Cardiac muscle cell (in vitro differentiated cells and primary cell): ENCODE results near the gene TENT5C. TPM values are rescaled to one million over a fixed set of nuclear protein-coding genes. Genes with fewer than 3 reads are reported as not detected.

Source experiments
- DNase-seq, 2 donors: peaks; one replicate each; pipeline versions ENCODE4 v3.0.0 to v3.0.0-alpha.2; 2010 to 2017; ENCODE audit warnings: low read depth in 1 of 2, low spot score in 1 of 2
- H3K27ac ChIP-seq: fragments of 200-600 bp; sonication (generic); 2 replicates; pipeline ENCODE4 v1.5.1; 2016
- H3K27me3 ChIP-seq: fragments of 200-600 bp; sonication (generic); 2 replicates; pipeline ENCODE4 v1.6.0; 2016; ENCODE audit warnings: control low read depth
- H3K36me3 ChIP-seq: fragments of 200-600 bp; sonication (generic); 2 replicates; pipeline ENCODE4 v1.5.1; 2016; ENCODE audit warnings: control low read depth
- H3K4me1 ChIP-seq: fragments of 200-600 bp; sonication (generic); 2 replicates; pipeline ENCODE4 v1.8.1; 2017; ENCODE audit warnings: low read depth, mild to moderate bottlenecking, mixed run types
- H3K4me3 ChIP-seq: fragments of 200-600 bp; sonication (generic); 2 replicates; pipeline ENCODE4 v1.5.1; 2016; ENCODE audit warnings: mild to moderate bottlenecking
- H3K9me3 ChIP-seq: fragments of 200-600 bp; sonication (generic); 2 replicates; pipeline ENCODE4 v1.5.1; 2017; ENCODE audit warnings: low read depth, mild to moderate bottlenecking, control low read depth
- CTCF ChIP-seq: IDR thresholded peaks from 2 replicates; pipeline ENCODE4 v1.5.1; 2012; ENCODE audit warnings: low read depth, mild to moderate bottlenecking, low read length
- polyA plus RNA-seq: library from polyadenylated mRNA; unstranded; fragments of >200 nt; fragmentation: Nextera tagmentation; extraction: Ambion mirVana; gene quantifications from 2 replicates; pipeline ENCODE4 v1.2.1, GENCODE V29; 2016
- total RNA-seq: library from RNA; depleted of rRNA; stranded (reverse); fragments of >200 nt; gene quantifications from 2 replicates; pipeline ENCODE4 v1.2.3, GENCODE V29; 2016

TENT5C gene
- total and polyA plus RNA-seq, 2 experiments from 2014 or later = 0.63 to 1.1 TPM

GRCh38 chr1:117664314-117664713 is 58.5 kb downstream of the TENT5C start:
- Histone ChIP-seq H3K4me3 (no peak overlapping the region), H3K4me1 (no peaks in the 10 kb centered on the region), H3K36me3 (no peaks in the 10 kb centered on the region), H3K27ac (no peak overlapping the region), H3K9me3 (no peaks in the 10 kb centered on the region), H3K27me3 (no peaks in the 10 kb centered on the region)
- no peak for DNase-seq
- no peak for TF ChIP-seq CTCF

- Histone ChIP-seq H3K9me3 (no peaks in the 10 kb centered on the region), H3K27me3 (no peaks in the 10 kb centered on the region), H3K4me1 (no peaks in the 10 kb centered on the region), H3K36me3 (no peaks in the 10 kb centered on the region), H3K4me3 (no peak overlapping the region), H3K27ac (no peak overlapping the region)
- TF ChIP-seq CTCF = no peak
- no peak for DNase-seq
Measured at GRCh38 chr1:117665556-117666270, 59.9 kb downstream of the TENT5C start.

- Histone ChIP-seq H3K9me3 (no peaks in the 10 kb centered on the region), H3K27me3 (no peaks in the 10 kb centered on the region), H3K27ac (no peak overlapping the region), H3K4me1 (no peaks in the 10 kb centered on the region), H3K36me3 (no peaks in the 10 kb centered on the region), H3K4me3 (no peak overlapping the region)
- no peak for TF ChIP-seq CTCF
- no peak for DNase-seq
Measured at GRCh38 chr1:117669572-117669971, 63.7 kb downstream of the TENT5C start.

GRCh38 chr1:117670976-117671780 is 65.3 kb downstream of the TENT5C start:
- Histone ChIP-seq H3K4me3 (no peak overlapping the region), H3K27ac (no peak overlapping the region), H3K27me3 (no peaks in the 10 kb centered on the region), H3K9me3 (no peaks in the 10 kb centered on the region), H3K36me3 (no peaks in the 10 kb centered on the region), H3K4me1 (no peaks in the 10 kb centered on the region)
- DNase-seq = no peak
- no peak for TF ChIP-seq CTCF

- H3K27ac ChIP-seq = no peak overlapping the region
- peak; percentile 28 to 80 for DNase-seq
Measured at GRCh38 chr1:117671781-117672501, 66.1 kb downstream of the TENT5C start.

More at GRCh38 chr1:117671781-117672501, 66.1 kb downstream of the TENT5C start:
- Histone ChIP-seq H3K4me1 (no peaks in the 10 kb centered on the region), H3K4me3 (no peak overlapping the region), H3K27me3 (no peaks in the 10 kb centered on the region), H3K9me3 (no peaks in the 10 kb centered on the region), H3K36me3 (no peaks in the 10 kb centered on the region)
- TF ChIP-seq CTCF = peak; percentile 63
